Caco-2 (cell line): Measurements from ENCODE around the gene ESPN. TPM values are rescaled to one million over a fixed set of nuclear protein-coding genes. Genes with fewer than 3 reads are reported as not detected.

Experiments used
- BruUV-seq: library from RNA; stranded (reverse); fragments of 400-500 nt; replicated peaks from 2 replicates; lab custom pipeline; 2021; lab: Mats Ljungman, UMichigan
- CTCF ChIA-PET: fragments of 300-600 bp; sonication (Branson Sonifier 250); formaldehyde crosslinking; loops from one replicate; lab custom pipeline; 2022; ENCODE audit warnings: antibody characterized with exemption; lab: Charles Lee
- POLR2A ChIA-PET: fragments of 300-600 bp; sonication (Branson Sonifier 250); formaldehyde crosslinking; loops from one replicate; lab custom pipeline; 2022; ENCODE audit warnings: antibody characterized with exemption; lab: Charles Lee
- DNase-seq, 2 experiments: peaks; one replicate each; pipeline versions ENCODE4 v3.0.0 to v3.0.0-alpha.2; 2020 to 2022
- H3K27me3 ChIP-seq: replicated peaks from 2 replicates; pipeline ENCODE4 v1.6.0; 2011; ENCODE audit warnings: low read length; ENCODE audit not compliant: control insufficient read depth, insufficient read depth
- H3K36me3 ChIP-seq: 2 replicates; pipeline ENCODE4 v1.5.1; 2011; ENCODE audit warnings: low read length; ENCODE audit not compliant: control insufficient read depth, insufficient read depth
- H3K4me1 ChIP-seq: fragments of 250-450 bp; sonication (Bioruptor Pico); 2 replicates; pipeline ENCODE4 v1.5.1; 2020; ENCODE audit warnings: mild to moderate bottlenecking
- H3K4me3 ChIP-seq: 2 replicates; pipeline ENCODE4 v1.5.1; 2011; ENCODE audit warnings: low read depth, mild to moderate bottlenecking, control low read depth, low read length
- H3K9me3 ChIP-seq: fragments of 250-450 bp; sonication (Bioruptor Pico); 2 replicates; pipeline ENCODE4 v1.5.1; 2020; ENCODE audit warnings: mild to moderate bottlenecking, moderate library complexity
- H3K27ac Mint-ChIP-seq: one replicate; pipeline ENCODE4 v1.8.0; 2022; ENCODE audit warnings: mixed read lengths; ENCODE audit not compliant: unreplicated experiment
- H3K27me3 Mint-ChIP-seq: one replicate; pipeline ENCODE4 v1.8.0; 2022; ENCODE audit warnings: mixed read lengths; ENCODE audit not compliant: insufficient read depth, unreplicated experiment
- H3K36me3 Mint-ChIP-seq: one replicate; pipeline ENCODE4 v1.8.0; 2022; ENCODE audit warnings: mild to moderate bottlenecking, mixed read lengths; ENCODE audit not compliant: insufficient read depth, unreplicated experiment
- H3K4me1 Mint-ChIP-seq: one replicate; pipeline ENCODE4 v1.8.0; 2022; ENCODE audit warnings: low read depth, mixed read lengths; ENCODE audit not compliant: unreplicated experiment
- H3K4me3 Mint-ChIP-seq: one replicate; pipeline ENCODE4 v1.8.0; 2022; ENCODE audit warnings: mild to moderate bottlenecking, moderate library complexity, mixed read lengths; ENCODE audit not compliant: unreplicated experiment
- H3K9me3 Mint-ChIP-seq: one replicate; pipeline ENCODE4 v1.8.0; 2022; ENCODE audit warnings: mixed read lengths; ENCODE audit not compliant: unreplicated experiment
- intact Hi-C: fragments of 100-400 bp; cut with micrococcal nuclease; formaldehyde crosslinking; loops from one replicate; pipeline ENCODE4 v1.10.0; 2022; ENCODE audit not compliant: unreplicated experiment
- total RNA-seq: library from RNA; stranded (reverse); gene quantifications from 2 replicates; pipeline ENCODE4 v1.2.3, GENCODE V29; 2022
- TF ChIP-seq, protein P1 (sequence below), 2 experiments: fragments of 200-600 bp in 1 of 2; IDR thresholded peaks; 1 replicate in 1 of 2; 2 replicates in 1 of 2; pipeline versions ENCODE4 v1.5.1 to v1.8.0; 2011 to 2022; ENCODE audit warnings: antibody characterized with exemption in 1 of 2, control low read depth in 1 of 2, inconsistent platforms in 1 of 2, low read depth in 1 of 2, low read length in 1 of 2, mild to moderate bottlenecking in 1 of 2, moderate library complexity in 1 of 2; ENCODE audit not compliant: insufficient read depth in 1 of 2, severe bottlenecking in 1 of 2, unreplicated experiment in 1 of 2

The ESPN gene
- total RNA-seq, 1 experiment from 2014 or later = 16.3 TPM

DNA sequence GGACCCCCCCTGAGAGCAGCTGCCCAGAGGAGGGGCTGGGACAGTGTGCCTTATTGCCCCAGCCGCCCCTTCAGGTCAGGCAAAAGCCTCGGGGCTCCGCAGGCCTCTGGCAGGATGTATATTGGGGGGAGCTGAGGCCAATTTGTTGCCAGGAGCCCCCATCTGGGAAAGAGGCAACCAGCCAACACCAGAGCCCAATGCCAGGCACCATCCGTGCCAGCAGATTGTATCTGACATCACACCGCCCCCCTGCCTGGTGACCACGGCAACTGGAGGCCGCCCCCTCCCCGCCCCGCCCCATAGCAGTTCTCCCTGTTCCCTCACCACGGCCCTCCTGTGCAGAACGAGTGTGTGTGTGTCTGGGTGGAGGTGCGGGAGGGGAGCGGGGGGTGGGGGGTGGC lies 70.5 kb downstream of the ESPN start:
- H3K9me3 ChIP-seq = no peaks in the 10 kb centered on the region
- Mint-ChIP-seq H3K4me3 (no peak overlapping the region), H3K27me3 (no peaks in the 10 kb centered on the region), H3K4me1 (peaks cover 9% of the 10 kb centered on the region), H3K36me3 (no peaks in the 10 kb centered on the region), H3K9me3 (no peaks in the 10 kb centered on the region), H3K27ac (no peak overlapping the region)
- TF ChIP-seq, protein P1, sequence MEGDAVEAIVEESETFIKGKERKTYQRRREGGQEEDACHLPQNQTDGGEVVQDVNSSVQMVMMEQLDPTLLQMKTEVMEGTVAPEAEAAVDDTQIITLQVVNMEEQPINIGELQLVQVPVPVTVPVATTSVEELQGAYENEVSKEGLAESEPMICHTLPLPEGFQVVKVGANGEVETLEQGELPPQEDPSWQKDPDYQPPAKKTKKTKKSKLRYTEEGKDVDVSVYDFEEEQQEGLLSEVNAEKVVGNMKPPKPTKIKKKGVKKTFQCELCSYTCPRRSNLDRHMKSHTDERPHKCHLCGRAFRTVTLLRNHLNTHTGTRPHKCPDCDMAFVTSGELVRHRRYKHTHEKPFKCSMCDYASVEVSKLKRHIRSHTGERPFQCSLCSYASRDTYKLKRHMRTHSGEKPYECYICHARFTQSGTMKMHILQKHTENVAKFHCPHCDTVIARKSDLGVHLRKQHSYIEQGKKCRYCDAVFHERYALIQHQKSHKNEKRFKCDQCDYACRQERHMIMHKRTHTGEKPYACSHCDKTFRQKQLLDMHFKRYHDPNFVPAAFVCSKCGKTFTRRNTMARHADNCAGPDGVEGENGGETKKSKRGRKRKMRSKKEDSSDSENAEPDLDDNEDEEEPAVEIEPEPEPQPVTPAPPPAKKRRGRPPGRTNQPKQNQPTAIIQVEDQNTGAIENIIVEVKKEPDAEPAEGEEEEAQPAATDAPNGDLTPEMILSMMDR (IDR thresholded peaks at IDR 0.05; ENCODE audit: insufficient read depth in 1 of 2, low read depth in 1 of 2, low read length in 1 of 2, severe bottlenecking in 1 of 2, unreplicated experiment in 1 of 2) = no peak
- DNase-seq = no peak
- ChIA-PET POLR2A (no interaction called here), CTCF (no interaction called here)
- peaks cover 12% of the 10 kb centered on the region for H3K4me1 ChIP-seq
- intact Hi-C loops = loop anchor here (10.0 kb wide), 1 partner anchor 110 kb away; the partner anchor contains the start of gene KLHL21
- H3K4me3 ChIP-seq = no peak overlapping the region
- H3K36me3 ChIP-seq = no peaks in the 10 kb centered on the region
- no TSS peak for BruUV-seq
- no peaks in the 10 kb centered on the region for H3K27me3 ChIP-seq

DNA sequence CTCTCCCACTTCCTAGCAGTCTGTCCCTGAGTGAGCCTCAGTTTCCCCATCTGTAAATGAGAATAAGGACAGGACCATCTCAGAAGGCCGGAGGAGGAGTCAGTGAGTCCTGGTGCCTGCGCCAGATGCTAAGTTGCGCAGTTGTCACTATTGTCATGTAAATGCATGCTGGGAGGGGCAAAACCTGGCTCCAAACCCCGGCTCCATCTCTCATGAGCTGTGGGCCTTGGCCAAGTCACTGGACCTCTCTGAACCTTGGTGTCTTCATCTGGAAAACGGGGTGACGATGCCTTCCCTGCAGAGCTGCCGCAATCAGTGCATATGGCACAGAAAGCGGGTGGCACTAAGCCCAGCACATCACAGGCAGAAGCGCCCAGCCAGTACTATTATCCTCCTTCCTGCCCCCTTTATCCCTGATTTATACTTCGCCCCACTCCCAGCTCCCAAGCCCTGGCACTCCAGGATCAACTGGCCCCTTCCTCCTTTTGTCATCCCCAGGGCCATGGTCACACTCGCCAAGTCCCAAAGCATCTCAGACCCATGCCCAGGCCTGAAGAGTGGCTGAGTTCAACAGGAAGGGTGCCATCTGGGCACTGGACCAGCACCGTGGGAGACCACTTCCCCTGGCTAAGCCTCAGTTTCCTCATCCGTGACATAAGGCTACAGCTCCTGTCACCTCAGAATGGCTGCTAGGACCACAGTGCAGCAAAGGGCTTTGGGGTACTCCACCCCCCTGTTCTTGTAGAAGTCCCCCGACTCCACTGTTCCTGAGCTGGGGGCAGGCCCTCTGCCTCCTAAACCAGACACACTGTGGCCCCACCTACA lies 71.2 kb downstream of the ESPN start:
- Histone ChIP-seq H3K27me3 (no peaks in the 10 kb centered on the region), H3K36me3 (no peaks in the 10 kb centered on the region), H3K4me1 (peaks cover 12% of the 10 kb centered on the region), H3K9me3 (no peaks in the 10 kb centered on the region), H3K4me3 (no peak overlapping the region)
- CTCF ChIA-PET = no interaction called here
- H3K4me3 Mint-ChIP-seq = no peak overlapping the region
- no peaks in the 10 kb centered on the region for H3K9me3 Mint-ChIP-seq
- no peaks in the 10 kb centered on the region for H3K27me3 Mint-ChIP-seq
- peaks cover 9% of the 10 kb centered on the region for H3K4me1 Mint-ChIP-seq
- intact Hi-C loops = loop anchor here (10.0 kb wide), 1 partner anchor 109 kb away; the partner anchor contains the start of gene KLHL21
- TF ChIP-seq, protein P1 (IDR thresholded peaks at IDR 0.05; ENCODE audit: insufficient read depth in 1 of 2, low read depth in 1 of 2, low read length in 1 of 2, severe bottlenecking in 1 of 2, unreplicated experiment in 1 of 2) = no peak
- DNase-seq = no peak
- BruUV-seq = no TSS peak
- POLR2A ChIA-PET = no interaction called here
- no peaks in the 10 kb centered on the region for H3K36me3 Mint-ChIP-seq
- H3K27ac Mint-ChIP-seq = no peak overlapping the region

DNA sequence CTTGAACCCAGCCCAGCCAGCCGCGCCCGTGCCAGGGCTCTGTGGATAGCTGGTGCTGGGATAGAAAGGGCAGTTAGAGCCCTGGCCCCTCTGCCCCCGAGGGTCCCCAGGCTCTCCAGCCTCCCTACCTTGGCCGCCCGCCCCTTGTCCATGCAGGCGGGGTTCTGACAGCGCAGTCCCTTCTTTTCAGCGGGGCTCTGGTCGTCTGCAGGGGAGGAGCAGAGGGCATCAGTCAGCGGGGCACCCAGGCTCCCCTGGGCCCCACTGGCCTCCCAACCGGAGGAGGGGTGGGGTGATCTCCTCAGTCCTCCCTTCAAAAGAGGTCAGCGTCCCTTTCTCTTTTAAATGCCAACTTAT lies 71.8 kb downstream of the ESPN start:
- Mint-ChIP-seq H3K9me3 (no peaks in the 10 kb centered on the region), H3K27ac (no peak overlapping the region), H3K4me1 (peaks cover 6% of the 10 kb centered on the region), H3K4me3 (peak overlapping the region; percentile 53), H3K27me3 (no peaks in the 10 kb centered on the region), H3K36me3 (no peaks in the 10 kb centered on the region)
- CTCF ChIA-PET = no interaction called here
- POLR2A ChIA-PET = no interaction called here
- no peaks in the 10 kb centered on the region for H3K27me3 ChIP-seq
- H3K4me3 ChIP-seq = no peak overlapping the region
- H3K4me1 ChIP-seq = peaks cover 10% of the 10 kb centered on the region
- no peaks in the 10 kb centered on the region for H3K9me3 ChIP-seq
- DNase-seq = no peak
- TF ChIP-seq, protein P1 (IDR thresholded peaks at IDR 0.05; ENCODE audit: insufficient read depth in 1 of 2, low read depth in 1 of 2, low read length in 1 of 2, severe bottlenecking in 1 of 2, unreplicated experiment in 1 of 2) = no peak
- BruUV-seq = no TSS peak
- intact Hi-C loops = loop anchor here (10.0 kb wide), 1 partner anchor 108 kb away; the partner anchor contains the start of gene KLHL21
- no peaks in the 10 kb centered on the region for H3K36me3 ChIP-seq
